GM18867 (cell line): Measurements from ENCODE around the gene NFIX.

Source experiments
- ATAC-seq: cut with Tn5 transposase; IDR thresholded peaks from one replicate; pipeline ENCODE4 v1.9.1; 2021; ENCODE audit warnings: mild to moderate bottlenecking, moderate library complexity; ENCODE audit not compliant: unreplicated experiment

Gene NFIX

DNA sequence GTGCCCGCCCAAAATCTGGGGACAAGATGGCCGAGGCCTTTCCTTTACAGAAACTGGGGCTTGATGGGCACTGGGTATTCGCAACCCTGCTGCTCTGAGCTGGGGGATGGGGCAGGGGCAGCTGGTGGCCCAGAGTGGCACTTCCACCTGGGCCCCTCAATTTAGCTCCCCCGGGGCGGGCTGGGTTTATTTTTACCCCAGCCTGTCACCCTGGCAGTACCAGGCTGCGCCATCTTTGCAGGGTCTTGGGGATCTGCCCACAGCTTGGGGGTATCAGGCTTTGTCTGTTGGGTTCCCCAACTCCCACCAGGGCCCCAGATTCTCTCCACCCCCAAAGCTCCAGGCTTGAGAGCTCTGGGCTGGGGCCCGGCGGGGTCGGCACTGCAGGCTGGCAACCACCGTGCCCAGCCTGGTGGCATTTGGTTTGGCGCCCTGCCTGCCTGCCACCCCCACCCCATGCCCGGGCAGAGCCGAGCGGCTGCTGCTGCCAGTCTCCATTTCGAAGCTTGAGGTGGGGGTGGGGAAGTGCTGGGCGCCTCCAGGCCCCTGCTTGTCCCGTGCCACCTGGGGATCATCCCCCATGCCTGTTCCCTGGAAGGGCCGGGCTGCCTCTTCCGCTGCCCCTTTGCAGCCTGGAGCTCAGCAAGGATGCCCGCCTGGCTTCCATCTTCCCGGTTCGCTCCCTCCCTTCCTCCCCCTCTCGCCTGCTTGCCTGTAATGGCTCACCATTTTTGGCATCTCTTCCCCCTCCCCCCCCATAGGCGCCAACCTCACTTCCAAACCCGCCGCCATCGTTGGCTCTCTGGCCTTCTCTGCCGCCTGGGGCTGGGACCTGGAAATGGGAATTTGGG, 11.4 kb downstream of the NFIX start:
- no peak for ATAC-seq

DNA sequence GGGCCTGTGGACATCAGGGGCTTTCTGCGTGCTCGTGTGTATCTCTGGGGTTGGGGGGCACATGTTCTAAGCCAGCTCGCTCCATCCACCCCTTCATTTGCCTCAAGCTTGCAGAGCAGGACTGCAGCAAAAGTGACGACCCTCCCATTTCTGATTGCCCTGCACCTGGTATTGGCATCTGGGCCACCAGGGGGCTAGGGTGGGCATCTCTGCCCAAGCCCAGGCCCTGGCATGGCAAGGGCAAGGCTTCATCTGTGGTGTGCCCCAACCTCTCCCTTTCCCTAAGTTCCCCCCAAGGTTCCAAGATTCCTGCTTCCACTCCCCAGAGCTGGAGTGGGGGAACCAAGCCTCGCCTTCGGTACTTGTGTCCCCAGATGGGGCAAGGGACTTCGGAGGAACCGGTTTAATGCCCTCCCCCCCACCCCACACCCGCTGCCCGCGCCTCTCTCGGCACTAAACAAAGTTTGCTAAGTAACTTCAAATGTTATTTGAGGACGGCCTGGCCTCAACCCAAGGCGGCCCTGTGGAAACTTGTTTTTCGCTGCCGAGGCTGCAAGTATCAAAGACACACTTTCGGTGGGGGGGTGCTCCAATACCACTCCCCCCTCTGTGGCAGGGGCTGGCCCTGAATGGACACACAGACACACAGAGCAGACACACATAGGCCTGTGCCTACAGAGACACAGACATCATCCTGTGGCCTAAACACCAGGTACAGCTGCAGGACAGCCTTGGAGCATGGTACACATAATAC, 12.2 kb downstream of the NFIX start:
- ATAC-seq: no peak

DNA sequence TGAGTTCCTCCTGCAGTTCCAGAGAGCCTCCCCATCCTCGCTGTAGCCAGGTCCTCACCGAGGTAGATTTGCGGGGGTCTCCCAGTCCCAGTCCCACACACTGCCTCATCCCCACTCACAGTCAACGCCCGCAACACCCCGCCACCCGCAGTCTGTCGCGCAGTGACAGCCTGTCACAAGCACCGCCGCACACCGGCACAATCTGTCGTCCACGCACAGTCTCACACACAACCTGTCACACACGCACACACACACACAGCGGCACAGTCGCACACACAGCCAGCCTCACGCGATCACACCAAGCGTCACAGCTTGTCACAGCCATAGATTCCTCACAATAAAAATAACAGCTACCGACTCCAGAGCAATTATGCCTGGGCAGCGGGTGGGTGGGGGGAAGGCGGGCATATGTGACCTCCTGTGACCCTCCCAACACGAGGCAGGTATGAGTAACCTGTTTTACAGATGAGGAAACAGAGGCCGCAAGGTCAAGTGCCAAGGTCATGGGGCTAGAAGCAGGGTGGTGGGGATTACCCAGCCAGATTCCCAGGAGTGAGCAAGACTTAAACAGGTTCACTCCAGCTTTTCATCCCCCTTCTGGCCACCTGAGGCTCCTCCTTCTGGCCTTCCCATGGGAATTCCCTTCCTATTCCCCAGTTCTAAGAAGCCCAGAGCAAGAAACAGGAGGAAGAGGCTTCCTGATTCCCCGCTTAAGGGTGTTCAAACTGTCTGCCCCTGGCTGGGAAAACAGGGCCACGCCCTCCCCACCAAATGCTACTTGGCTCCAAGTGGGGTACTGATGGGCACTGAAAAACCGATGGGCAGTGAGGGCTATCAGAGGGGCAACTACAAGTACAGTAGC, 13.9 kb downstream of the NFIX start:
- no peak for ATAC-seq

DNA sequence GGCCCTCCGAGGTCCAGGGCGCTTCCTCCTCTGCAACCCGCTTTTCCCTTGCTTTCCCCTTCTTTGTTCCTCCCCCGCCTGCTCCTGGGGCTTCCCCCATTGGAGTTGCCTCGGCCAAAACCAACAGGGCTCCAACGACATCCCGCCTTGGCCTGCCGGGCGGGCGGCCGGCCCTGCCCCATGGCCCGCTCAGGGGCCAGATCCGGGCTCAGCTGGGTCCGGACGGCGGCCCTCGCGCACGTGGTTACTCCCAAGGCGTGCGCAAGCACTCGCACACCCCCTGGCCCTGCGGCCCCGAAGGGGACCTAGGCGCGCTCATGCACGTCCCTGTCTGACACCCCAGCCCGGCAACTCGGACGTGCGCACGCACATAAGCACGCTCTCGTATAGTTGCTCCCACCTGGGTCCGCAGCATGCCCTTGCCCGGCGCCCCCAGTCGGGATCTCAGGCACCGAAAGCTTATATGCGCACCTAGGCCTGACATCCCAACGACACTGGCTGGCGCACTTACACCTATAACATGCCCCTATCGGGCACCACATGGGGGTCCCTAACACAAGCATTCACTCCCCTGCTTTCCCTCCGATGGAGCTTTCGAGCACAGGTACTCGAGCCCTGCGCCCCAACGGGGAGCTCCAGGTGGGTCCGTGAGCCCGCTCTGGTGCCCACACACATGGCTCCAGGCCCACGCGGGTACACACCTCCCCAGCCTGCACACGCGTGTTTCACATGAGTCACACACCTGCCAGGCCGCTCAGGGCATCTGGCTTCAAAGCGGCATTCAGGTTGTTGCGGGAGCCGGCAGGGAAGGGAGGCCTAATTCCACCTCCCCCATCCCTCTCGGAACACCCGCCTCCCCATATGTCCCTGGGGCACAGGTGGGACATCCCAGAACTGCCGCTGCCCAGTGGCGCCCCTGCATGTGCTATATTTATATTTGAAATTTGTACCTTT, 15.0 kb downstream of the NFIX start:
- ATAC-seq: no peak

DNA sequence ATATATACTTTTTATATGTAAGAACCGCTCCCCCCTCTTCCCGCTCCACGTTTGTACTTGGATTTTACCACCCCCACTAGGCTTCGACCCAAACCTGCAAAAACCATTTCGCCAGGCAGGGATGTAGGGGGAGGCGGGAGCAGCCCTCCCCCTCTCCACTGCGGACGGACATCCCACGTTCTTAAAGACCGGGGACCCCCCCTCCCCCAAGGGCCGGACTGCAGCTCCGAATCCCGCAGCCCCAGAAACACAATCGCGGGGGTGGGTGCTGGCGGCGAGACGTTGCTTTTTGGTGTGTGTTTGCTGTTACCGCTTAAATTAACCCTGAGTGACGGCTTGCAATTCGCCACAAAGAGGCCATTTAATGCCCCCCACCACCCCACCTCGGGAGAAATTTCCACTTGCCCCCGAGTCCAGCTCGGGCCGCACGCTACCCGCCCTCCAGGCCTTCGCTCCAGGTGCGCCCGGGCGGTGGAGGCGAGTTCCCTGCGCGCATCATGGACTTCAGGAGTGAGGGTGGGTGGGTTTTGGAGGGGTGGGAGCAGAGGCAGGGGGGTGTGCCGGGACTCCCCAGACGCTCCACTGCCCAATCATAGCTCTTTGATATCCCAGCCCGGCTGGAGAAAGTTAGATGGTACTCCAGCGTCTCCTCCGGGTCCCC, 15.8 kb downstream of the NFIX start:
- ATAC-seq: no peak

DNA sequence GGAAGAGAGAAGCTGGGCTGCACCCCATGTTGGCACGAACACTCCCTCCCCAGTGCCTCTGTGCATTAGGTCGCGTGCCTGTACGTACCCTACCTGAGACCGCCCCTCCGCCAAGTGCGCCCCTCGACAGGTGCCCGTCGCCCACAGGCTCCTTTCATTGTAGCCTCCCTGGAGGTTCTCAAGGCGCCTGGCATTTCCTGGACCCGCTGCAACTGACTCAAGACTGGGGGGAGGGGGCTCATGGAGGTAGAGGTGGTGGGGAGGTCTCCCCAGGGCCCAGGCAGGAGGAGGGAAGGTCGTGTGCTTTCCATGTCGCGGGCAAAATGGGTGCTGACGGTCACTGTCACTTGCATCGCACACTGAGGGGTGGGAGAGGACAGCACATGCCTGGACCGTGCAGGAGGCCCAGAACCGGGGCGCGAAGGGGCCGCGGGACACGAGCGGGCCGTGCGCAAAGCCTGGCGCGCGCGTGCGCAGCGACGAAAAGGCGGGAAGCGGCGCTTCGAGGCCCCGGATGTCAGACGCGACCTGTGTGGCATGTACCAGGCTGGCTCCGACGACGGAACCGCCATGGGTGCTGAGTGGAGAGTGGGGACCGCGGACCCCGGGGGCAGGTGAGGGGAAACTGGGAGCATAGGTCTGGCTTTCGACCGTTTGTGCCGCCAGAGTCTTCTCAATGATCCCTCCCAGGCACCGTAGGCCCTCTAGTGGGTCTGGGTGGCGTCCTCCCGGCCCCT, 16.5 kb downstream of the NFIX start:
- ATAC-seq: no peak

DNA sequence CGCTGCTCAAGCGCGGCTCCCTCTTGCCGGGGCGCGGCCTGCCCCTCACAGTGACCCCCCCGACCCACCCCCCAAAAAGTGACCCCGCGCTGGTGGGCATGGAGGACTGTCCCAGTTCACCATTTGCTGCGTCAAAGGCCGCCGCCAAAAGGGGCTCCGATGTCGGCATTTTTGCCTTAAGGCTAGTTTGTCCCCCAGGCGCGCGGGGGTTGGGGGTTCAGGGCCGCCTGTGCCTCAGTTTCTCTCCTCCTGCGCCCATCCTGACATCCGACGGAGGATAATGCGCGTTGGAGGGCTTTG, 17.1 kb downstream of the NFIX start:
- ATAC-seq: no peak

DNA sequence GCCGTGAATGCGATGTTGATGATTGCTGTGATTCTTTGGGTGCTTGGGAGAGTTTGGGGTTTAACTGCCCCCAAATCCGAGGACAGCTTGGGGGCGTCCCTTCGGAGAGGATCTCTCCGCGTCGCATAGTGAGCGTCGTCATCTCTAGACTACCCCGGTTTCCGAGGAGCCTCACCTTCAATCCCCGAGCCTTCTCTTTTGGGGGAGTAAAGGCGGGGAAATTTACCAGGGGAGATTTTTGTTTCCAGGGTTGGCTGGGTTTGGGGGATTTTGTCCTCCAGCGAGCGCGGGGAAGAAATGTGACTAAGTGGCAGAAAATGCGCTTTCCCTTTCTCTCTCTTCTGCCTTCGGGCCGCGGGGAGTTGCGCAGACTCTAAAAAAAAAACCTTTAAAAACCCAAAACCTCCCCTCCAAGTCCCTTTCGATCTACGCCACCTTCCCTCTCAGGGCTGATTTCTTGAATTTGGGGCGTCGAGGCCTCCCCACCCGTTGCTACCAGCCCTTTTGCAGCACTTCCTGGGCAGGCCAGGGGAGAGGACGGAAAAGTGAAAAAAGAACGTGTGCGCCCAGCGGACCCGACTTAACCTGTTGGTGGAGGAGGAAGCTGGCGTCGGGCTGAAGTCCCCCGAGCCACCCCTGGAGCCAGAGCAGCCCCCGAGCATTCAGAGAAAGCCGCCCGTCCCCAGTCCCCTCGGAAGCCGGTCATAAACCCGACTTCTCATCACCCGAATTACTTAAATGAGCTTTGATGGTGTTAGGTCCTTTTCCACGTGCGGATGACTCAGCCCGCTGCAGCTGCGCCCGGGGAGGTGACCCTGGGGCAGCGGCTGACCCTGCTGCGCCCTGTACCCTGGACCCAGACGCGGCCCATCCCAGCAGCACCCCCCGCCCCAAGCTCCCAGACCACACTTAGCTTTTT, 17.7 kb downstream of the NFIX start:
- no peak for ATAC-seq

DNA sequence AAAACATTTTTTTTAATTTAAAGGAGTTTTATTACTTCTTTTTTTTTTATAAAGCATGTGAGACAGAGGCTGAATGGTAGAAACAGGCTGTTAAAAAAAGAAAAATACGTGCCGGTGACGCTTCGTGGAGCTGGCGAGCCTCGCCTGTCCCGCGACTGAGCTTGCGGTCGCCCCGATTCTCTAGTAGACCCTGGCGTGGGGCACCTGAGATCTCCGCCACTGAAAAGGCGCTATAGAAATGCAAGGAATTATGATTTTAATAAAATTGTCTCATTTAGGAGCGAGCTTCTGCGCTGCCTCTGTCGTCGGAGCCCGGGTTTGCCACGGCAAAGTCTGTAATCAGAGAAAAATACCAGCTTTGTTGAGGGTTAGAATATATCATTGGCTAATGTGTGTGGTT, 18.4 kb downstream of the NFIX start:
- no peak for ATAC-seq

DNA sequence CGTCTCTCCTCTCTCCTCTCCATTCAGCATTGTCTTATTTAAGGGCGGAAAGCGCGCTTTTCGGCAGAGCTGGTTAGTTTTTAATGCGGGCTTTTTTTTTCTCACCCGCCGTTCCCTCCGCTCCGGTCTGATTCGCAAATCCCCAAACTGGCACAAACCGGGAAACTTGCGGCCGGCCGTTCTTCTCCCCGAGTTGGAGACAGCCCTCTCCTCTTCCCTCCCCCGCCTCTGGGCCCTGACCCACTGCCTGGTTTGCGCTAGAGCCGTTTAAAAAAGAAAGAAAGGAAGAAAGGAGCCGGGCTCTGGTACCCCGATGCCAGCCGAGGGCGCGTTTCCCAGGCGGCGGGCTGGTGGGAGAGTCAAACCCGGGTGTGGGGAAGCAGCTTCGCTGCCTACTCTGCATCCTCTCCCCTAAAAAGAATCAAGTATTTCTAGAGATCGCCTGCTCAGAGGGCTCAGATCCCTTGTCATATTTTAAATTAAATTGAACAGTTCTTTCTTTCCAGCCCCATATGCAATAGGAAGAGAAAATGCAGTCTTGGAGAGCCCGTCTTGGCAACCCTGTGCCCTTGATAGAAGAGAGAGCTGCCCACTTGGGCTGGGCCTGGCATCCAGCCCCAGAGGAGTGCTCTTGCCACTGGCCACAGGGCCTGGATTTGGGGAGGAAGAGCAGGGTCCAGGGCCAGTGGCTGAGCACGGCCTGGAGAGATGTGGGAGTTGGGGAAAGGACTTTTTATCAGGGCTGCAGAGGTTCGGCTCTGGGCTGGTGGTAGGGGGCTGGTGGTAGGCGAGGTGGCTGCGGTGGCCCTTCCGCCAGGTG, 19.0 kb downstream of the NFIX start:
- ATAC-seq: no peak

DNA sequence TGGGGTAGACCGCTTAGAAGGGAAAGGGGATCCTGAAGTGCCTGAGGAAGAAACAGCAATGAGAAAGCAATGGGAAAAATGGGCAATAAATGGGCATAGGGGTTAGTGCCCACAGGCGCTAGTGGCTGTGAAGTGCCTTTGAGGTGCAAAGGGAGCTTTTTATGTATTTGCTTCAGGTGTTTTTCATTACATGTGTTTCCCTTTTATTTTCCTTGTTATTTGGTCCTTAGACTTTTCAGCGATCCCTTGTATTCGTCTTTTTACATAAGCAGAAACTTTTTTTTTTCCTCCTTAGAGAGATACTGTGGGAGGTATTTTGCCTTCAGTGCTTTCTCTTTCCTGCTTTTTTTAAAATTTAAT, 19.6 kb downstream of the NFIX start:
- no peak for ATAC-seq

DNA sequence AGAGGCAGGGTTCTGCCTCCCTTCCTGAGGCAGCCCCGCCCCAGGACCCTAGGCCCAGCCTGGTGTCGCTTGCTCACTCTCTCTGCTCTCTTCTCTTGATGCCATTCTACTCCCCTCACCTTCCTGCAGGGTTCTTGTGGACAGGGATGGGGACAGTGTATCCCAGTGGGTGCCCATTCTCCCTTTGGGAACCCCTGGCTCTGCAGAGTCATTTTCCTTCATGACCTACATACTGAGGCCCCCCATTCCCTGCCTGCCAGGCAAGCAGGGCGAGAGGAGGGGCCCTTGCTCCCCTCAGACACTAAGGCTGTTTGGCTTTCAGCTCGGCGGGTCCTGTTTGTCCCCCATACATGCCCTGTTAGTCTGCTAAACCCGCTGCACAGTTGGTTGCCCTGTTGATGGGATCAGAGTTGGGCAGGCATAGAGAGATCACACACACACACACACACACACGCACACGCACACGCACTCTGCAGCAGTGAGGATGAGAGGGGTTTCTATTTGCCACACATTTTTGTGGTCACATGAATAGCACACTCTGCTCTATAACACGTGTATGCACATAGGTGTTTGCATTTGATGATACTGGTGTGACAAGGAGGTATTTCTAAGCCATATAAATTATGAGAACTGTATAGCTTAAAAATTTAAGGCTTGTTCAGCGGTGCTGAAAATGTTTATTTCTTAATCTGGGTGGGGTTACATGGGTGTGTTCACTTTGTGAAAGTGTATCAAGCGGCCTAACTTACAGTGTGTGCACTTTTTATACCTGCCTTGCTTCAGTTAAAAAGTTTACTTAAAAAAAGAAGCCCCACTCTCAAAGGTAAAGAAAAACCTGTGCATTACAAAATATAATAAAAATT, 20.3 kb downstream of the NFIX start:
- ATAC-seq: no peak

DNA sequence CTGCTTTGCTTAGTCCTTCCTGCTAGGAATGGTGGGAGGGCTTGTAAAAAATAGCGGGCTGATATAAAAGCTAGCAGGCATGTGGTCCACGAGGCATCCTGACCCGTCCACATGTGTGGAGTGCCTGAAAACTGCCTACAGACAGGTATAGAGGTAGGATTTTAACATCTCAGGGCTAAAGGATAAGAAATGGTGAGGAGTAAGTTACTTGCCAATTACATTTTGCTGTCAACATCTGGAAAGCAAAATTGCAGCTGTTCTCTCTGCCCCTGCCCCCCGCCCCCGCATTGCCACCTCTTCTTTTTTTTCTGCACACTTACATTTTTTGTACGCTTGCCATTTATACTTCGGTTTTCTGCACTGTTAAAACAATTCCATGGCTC, 21.0 kb downstream of the NFIX start:
- no peak for ATAC-seq

DNA sequence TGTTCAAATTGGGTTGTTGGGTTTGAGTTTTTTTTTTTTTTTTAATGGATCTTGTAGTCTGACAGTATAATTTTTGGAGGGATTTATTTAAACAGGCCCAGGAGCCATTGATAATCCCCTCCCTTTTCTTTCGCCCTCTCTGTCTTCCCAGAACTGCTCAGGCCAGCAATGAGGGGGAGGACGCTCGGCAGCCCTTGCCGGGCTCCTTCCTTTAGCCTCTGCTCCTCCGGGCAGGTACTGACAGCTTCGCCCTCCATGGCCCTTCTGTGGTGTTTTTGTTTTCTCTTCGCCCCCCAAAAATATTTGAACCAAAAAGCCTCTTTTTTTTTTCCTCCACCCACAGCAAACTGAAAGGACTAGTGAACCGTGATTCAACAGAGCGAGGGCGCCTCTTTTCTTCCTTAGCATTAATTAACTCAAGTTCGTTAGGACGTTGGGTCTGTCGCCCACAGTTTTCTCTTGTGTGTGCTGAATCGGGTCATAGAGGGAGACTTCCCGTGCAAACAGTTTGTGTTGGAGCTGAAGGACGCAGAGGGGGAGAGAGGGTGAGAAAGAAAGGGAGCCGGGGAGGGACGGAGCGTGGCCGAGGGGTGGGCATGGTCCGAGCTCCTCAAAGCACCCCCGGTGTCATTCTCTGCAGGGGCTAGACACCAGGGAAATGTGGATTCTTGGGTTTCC, 21.5 kb downstream of the NFIX start:
- ATAC-seq: no peak

DNA sequence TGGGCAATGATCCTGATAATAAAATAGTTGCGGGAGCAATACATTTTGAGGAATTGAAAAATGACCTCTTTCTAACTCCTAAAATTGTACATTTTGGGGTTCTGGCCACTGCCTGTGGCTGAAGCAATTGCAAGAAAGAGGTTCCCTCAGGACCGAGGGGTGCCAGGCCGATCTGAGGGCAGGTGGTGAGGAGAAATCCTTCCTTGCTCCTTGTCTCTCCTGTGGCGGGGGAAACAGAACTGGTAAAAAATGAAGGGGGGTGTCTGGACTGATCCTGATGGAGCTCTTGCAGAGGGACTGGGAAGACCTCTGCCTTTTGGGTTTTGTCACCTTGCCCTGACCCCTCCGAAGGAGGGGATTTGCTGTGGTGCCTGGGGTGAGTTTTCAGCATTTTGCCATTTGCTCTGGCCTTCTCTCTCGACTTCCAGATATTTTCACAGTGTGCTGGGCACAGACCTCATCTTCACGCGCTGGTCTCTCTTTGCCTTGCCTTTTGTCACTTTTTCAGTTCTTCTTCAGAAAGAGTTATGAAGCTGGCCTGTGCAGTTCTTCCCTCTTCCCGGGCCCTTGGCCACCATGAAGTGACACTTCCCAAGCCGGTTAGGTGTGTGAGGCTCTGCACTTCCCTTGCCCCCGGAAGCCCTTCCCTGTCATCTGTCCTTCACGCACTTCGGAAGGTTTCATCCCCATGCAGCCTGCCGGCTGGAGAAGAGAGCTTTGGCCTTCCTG, 22.2 kb downstream of the NFIX start:
- no peak for ATAC-seq
